PC-9 (cell line): ENCODE data around the gene C3. TPM values are rescaled to one million over a fixed set of nuclear protein-coding genes. Genes with fewer than 3 reads are reported as not detected.

Source experiments
- BruUV-seq: library from RNA; stranded (reverse); fragments of 400-500 nt; replicated peaks from 2 replicates; lab custom pipeline; 2021; lab: Mats Ljungman, UMichigan
- CTCF ChIA-PET: fragments of 300-600 bp; sonication (Branson Sonifier 250); formaldehyde crosslinking; loops from one replicate; lab custom pipeline; 2022; ENCODE audit warnings: antibody characterized with exemption; lab: Charles Lee
- POLR2A ChIA-PET: fragments of 300-600 bp; sonication (Branson Sonifier 250); formaldehyde crosslinking; loops from one replicate; lab custom pipeline; 2022; ENCODE audit warnings: antibody characterized with exemption; ENCODE audit not compliant: unreplicated experiment; lab: Charles Lee
- DNase-seq, 2 experiments: peaks; one replicate each; pipeline versions ENCODE4 v3.0.0 to v3.0.0-alpha.2; 2015 to 2022; ENCODE audit warnings: mixed read lengths in 1 of 2
- H2AFZ ChIP-seq: fragments of 200-600 bp; sonication (generic); 2 replicates; pipeline ENCODE4 v1.8.1; 2017; ENCODE audit warnings: antibody characterized with exemption
- H3F3A ChIP-seq: fragments of 200-600 bp; sonication (generic); 2 replicates; pipeline ENCODE4 v1.8.1; 2017; ENCODE audit warnings: antibody characterized with exemption, mild to moderate bottlenecking, low read depth; ENCODE audit not compliant: insufficient read depth
- H3K27ac ChIP-seq: fragments of 200-600 bp; sonication (generic); 2 replicates; pipeline ENCODE4 v1.6.1; 2016; ENCODE audit warnings: mixed run types
- H3K27me3 ChIP-seq: fragments of 200-600 bp; sonication (generic); 2 replicates; pipeline ENCODE4 v1.6.1; 2016; ENCODE audit warnings: low read depth, mixed run types; ENCODE audit not compliant: insufficient read depth
- H3K36me3 ChIP-seq: fragments of 200-600 bp; sonication (generic); 2 replicates; pipeline ENCODE4 v1.6.1; 2016; ENCODE audit warnings: low read depth, mixed run types
- H3K4me1 ChIP-seq: fragments of 200-600 bp; sonication (generic); replicated peaks from 2 replicates; pipeline ENCODE4 v1.6.1; 2016; ENCODE audit warnings: mixed run types; ENCODE audit not compliant: insufficient read depth
- H3K4me2 ChIP-seq: fragments of 200-600 bp; sonication (generic); 2 replicates; pipeline ENCODE4 v1.6.1; 2017; ENCODE audit warnings: mixed run types
- H3K4me3 ChIP-seq: fragments of 200-600 bp; sonication (generic); 2 replicates; pipeline ENCODE4 v1.6.1; 2016; ENCODE audit warnings: mixed run types
- H3K79me2 ChIP-seq: fragments of 200-600 bp; sonication (generic); 2 replicates; pipeline ENCODE4 v1.6.1; 2017; ENCODE audit warnings: low read depth, mixed run types
- H3K9me2 ChIP-seq: fragments of 200-600 bp; sonication (generic); 2 replicates; pipeline ENCODE4 v1.8.1; 2017; ENCODE audit warnings: mild to moderate bottlenecking; ENCODE audit not compliant: insufficient read depth
- H3K9me3 ChIP-seq: fragments of 200-600 bp; sonication (generic); 2 replicates; pipeline ENCODE4 v1.8.1; 2016; ENCODE audit warnings: low read depth; ENCODE audit not compliant: insufficient read depth
- H4K20me1 ChIP-seq: fragments of 200-600 bp; sonication (generic); 2 replicates; pipeline ENCODE4 v1.8.1; 2017; ENCODE audit not compliant: insufficient read depth
- CTCF ChIP-seq: fragments of 200-600 bp; sonication (generic); conservative IDR thresholded peaks from 2 replicates; pipeline ENCODE4 v1.6.1; 2017; ENCODE audit warnings: mixed run types, antibody characterized with exemption, mild to moderate bottlenecking, moderate library complexity
- EZH2 ChIP-seq: fragments of 200-600 bp; sonication (generic); IDR thresholded peaks from 2 replicates; pipeline ENCODE4 v1.8.0; 2017; ENCODE audit warnings: antibody characterized with exemption, low read depth
- intact Hi-C: fragments of 100-400 bp; cut with micrococcal nuclease; formaldehyde crosslinking; loops from one replicate; pipeline ENCODE4 v1.10.0; 2022; ENCODE audit not compliant: unreplicated experiment
- total RNA-seq: library from RNA; stranded (reverse); gene quantifications from 2 replicates; pipeline ENCODE4 v1.2.3, GENCODE V29; 2021

Gene C3
- total RNA-seq, 1 experiment from 2014 or later = 130 TPM

GRCh38 chr19:6718111-6718740, 2.2 kb downstream of the C3 start:
- no peaks in the 10 kb centered on the region for H4K20me1 ChIP-seq
- intact Hi-C loops = no loop called here

GRCh38 chr19:6717441-6717971, 2.9 kb downstream of the C3 start:
- H3K36me3 ChIP-seq = no peaks in the 10 kb centered on the region
- ChIA-PET POLR2A (no interaction called here), CTCF (no interaction called here)
- peaks cover 34% of the 10 kb centered on the region for H3K4me1 ChIP-seq
- no peak overlapping the region for H2AFZ ChIP-seq
- H3K27ac ChIP-seq = no peak overlapping the region
- no peaks in the 10 kb centered on the region for H3K9me3 ChIP-seq
- H4K20me1 ChIP-seq = no peaks in the 10 kb centered on the region
- no peaks in the 10 kb centered on the region for H3K9me2 ChIP-seq
- H3K4me2 ChIP-seq = no peak overlapping the region
- no TSS peak for BruUV-seq
- no peak overlapping the region for H3K4me3 ChIP-seq
- H3K27me3 ChIP-seq = no peaks in the 10 kb centered on the region
- H3F3A ChIP-seq = peaks cover 20% of the 10 kb centered on the region
- DNase-seq = no peak
- no peak for TF ChIP-seq EZH2
- TF ChIP-seq CTCF = no peak
- intact Hi-C loops = no loop called here
- peaks cover 15% of the 10 kb centered on the region for H3K79me2 ChIP-seq

More at GRCh38 chr19:6718111-6718740, 2.2 kb downstream of the C3 start:
- ChIA-PET POLR2A (interaction anchor here (0.6 kb wide), 1 partner anchor 347 kb away, joined by 4 read pairs; no protein-coding TSS in a partner anchor), CTCF (no interaction called here)
- BruUV-seq = no TSS peak
- H3K36me3 ChIP-seq = no peaks in the 10 kb centered on the region
- H3K4me3 ChIP-seq = no peak overlapping the region
- peaks cover 24% of the 10 kb centered on the region for H3F3A ChIP-seq
- no peaks in the 10 kb centered on the region for H3K9me3 ChIP-seq
- no peak overlapping the region for H3K4me2 ChIP-seq
- no peak for TF ChIP-seq EZH2
- no peaks in the 10 kb centered on the region for H3K9me2 ChIP-seq
- H3K27ac ChIP-seq = no peak overlapping the region
- DNase-seq = no peak
- H3K4me1 ChIP-seq = peaks cover 41% of the 10 kb centered on the region
- H3K27me3 ChIP-seq = no peaks in the 10 kb centered on the region
- no peak overlapping the region for H2AFZ ChIP-seq
- peaks cover 15% of the 10 kb centered on the region for H3K79me2 ChIP-seq

- ChIA-PET POLR2A (no interaction called here), CTCF (no interaction called here)
- BruUV-seq = no TSS peak
- peaks cover 15% of the 10 kb centered on the region; the same call in 1 of the 2 replicates for H3F3A ChIP-seq
- no peaks in the 10 kb centered on the region for H3K36me3 ChIP-seq
- H3K27me3 ChIP-seq = no peaks in the 10 kb centered on the region
- H3K9me3 ChIP-seq = no peaks in the 10 kb centered on the region
- no peak overlapping the region for H3K4me2 ChIP-seq
- intact Hi-C loops = no loop called here
- no peak for DNase-seq
- TF ChIP-seq EZH2 (no peak), CTCF (no peak)
- H3K4me1 ChIP-seq = peaks cover 29% of the 10 kb centered on the region
- H3K27ac ChIP-seq = no peak overlapping the region
- no peak overlapping the region for H2AFZ ChIP-seq
- peaks cover 15% of the 10 kb centered on the region for H3K79me2 ChIP-seq
- no peak overlapping the region for H3K4me3 ChIP-seq
- H3K9me2 ChIP-seq = no peaks in the 10 kb centered on the region
- H4K20me1 ChIP-seq = no peaks in the 10 kb centered on the region
Observed at GRCh38 chr19:6717036-6717435, 3.4 kb downstream of the C3 start.
